Activated gamma-delta T cell treated with Interleukin-2 at 50 U/mL for 16 hours (primary cell): ENCODE data around the gene ALDH1A3.
A peak's percentile ranks its signal among the peaks of the same experiment; 100 is the strongest.
"Not testable (repeated sequence)": the region's sequence is repeated elsewhere in the genome, so short reads cannot be mapped to it uniquely, and the experiment has no call there.

Source experiments
- DNase-seq: peaks from one replicate; pipeline ENCODE4 v3.0.0-alpha.2; 2020

Gene ALDH1A3

DNA sequence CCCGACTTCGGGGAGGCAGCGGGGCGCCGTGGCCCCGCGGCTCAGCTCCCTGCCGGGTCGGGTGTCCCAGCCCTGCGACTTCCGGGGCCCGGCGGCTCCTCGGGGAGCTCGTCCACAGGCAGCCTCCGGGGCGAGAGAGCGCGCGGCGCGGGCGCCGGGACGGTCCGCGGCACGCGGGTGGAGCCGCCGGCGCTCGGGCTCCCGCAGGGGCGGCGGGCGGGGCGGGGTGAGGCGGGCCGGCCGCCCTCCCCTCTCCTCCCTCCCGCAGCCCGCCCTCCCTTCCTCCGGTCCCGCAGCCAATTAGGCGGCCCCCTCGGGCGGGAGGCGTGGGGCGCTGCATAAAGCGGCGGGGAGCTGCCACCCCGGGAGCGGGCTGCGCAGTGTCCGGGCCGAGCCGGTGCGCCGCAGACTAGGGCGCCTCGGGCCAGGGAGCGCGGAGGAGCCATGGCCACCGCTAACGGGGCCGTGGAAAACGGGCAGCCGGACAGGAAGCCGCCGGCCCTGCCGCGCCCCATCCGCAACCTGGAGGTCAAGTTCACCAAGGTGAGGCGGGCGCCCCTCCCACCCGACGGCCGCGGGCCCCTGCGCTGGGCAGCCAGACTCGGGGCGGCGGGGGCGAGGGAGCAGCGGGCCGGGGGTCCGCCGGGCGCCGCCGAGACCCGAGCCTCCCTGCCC lies at the start of gene ALDH1A3:
Gene ALDH1A3, plus strand, starts transcription at position 368 of the 675 bp plus-strand sequence. Its CDS starts 77 bp downstream, at position 445.
- no peak for DNase-seq

DNA sequence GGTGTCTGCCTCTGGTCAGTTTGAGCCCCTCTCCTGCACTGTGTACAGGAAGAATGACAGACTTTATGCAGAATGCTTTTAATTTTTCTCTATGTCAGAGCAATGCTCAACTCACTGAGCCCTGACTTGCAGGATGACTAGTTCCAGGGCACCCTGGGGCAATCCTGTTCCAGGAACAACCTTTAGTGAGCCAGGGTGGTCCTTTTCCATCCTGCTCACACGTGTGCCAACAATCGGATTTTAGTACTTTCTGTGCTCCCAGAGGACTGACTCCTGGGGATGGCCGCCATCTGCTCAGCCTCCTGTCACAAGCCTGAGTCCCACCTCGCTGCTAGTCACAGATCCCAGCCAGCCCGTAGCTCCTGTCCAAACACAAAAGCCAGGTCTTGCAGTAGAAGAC lies 48.2 kb upstream of the ALDH1A3 start:
- no peak for DNase-seq

DNA sequence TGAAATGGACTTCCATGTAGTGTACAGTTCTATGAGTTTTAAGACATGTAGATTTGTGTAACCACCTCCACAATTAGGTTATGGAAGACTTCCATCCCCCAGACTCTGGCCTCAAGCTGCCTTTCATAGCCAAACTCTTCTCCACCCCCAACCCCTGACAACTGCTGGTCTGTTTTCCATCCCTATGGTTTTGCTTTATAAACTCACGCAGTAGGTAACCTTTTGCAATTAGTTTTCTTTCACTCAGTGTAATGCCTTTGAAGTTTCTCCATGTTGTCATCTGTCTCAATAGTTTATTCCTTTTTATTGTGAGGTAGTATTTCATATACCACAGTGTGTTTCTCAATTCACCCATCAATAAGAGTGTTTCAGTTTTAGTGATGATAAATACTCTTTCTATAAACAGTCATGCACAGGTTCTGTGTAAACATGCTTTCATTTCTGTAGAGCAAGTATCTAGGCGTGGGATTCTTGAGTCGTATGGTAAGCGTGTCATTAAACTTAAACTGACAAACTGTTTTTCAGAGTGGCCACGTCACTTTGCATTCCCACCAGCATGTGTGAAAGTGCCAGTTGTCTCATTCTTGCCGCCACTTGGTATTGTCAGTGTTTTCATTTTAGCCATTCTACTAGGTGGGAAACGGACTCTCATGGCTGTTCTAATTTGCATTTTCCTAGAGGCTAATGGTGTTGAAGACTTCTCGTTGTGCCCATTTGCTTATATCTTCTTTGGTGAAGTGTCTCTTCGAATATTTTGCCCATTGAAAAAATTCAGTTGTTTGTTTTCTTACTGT lies 47.3 kb upstream of the ALDH1A3 start:
- DNase-seq, result no peak

DNA sequence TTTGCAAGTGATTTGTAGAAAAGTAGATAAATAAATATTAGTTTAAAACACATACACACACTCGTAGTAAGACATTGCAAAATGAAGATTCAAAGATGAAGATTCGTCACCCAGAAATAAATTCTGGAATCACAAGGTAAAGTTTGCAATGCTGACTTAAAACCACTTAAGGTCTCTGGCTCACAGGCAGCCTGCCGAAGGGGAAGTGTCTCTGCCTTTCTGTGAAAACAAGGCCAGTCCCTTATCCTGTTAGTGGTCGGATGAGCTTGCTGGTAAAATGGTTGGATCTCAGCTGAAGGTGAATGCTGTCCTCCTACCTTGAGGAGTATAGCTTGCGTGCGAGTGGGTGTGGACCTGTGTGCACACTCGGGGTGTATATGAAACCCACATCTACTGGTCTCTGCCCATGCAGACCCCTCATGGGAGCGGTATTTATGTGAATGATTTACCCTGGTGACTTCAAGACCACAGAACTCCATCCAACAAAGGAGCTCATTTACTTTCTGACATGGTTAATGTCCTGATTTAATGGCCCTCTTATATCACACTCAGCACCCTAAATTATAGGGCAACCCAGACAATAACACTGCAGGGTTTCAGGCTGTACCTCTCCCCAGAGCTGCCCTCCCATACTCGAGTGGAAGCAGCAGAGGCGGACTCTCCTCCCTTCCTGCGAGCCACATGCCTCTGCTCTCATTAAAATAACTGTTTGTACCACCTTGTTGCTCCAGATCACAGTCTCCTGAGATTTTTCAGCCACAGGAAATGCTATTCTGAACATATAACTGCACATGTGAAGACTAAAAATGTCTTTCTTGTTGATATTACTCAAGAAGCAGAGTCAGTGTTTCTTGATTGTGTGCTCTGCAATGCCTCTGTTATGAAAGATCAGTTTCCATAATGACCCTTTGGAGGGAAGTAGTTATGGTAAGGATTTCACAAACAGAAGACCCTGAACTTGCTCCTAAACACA lies 45.9 kb upstream of the ALDH1A3 start:
- no peak for DNase-seq

DNA sequence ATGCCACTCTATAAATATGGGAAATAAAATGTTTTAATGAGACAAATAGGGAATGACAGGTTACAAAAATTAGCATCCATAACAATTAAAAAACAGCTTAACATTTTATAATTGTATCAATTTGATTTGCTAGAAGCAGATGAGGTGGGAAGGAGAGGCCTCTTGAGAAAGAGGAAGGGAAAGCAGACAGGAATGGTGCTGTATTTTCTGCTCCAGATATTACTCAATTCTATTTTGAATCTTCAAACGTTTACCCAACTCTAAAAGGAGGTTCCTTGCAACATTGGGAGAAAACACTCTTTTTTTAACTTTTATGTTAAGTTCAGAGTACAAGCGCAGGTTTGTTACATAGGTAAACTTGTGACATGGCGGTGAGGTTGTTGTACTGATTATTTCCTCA lies 44.9 kb upstream of the ALDH1A3 start:
- DNase-seq, result no peak

DNA sequence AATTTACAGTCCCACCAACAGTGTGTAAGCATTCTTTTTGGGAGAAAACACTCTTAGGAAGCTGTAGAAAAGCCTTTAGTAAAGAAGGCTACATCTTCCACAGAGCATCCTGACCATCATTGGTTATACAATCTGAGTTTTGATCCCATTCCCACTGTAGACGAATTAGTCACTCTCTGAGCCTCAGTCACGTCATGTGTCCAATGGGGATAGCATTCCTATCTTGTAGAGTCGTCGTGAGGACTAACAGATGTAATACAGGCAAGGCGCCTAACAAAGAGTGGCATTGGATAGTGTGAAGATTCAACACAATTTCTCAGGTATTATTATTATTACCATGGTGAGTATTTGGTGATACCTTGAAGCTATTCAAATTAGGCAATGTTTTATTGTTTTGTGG lies 44.0 kb upstream of the ALDH1A3 start:
- DNase-seq, result no peak

DNA sequence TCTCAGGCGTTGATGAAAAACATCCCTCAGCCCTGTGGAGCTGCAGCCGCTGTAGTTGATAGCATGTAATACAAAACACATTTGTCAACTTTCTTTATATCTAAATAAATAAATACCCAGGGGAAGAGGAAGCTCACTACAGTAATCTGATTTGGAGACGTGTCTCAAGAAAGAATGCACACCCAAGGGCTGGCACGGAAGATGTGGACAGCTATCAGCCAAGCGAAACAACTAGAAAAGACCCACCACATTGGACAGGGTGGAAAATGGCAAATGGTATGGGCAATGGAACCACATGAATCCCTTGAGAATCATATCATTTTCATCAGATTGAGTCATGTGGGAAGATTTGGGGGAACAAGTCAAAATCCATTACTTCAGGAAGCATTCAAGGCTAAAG lies 43.1 kb upstream of the ALDH1A3 start:
- DNase-seq, result no peak

DNA sequence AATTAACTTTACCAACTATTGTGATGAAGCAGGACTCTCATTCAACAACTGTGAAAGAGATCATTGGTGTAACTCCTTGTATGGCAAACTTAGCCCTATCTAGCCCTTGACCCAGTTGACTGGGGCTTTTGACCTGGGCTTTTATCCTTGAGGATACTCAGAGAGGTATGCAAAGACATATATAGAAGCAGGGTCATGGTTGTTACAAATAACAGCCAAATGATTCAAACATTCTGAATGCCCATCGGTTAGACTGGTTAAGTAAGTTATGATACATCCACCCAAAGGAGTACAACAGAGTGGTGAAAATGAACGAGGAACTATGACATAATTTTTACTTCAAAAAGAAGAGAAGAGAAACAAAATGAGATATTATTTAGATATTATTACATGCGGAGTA lies 38.2 kb upstream of the ALDH1A3 start:
- no peak for DNase-seq

DNA sequence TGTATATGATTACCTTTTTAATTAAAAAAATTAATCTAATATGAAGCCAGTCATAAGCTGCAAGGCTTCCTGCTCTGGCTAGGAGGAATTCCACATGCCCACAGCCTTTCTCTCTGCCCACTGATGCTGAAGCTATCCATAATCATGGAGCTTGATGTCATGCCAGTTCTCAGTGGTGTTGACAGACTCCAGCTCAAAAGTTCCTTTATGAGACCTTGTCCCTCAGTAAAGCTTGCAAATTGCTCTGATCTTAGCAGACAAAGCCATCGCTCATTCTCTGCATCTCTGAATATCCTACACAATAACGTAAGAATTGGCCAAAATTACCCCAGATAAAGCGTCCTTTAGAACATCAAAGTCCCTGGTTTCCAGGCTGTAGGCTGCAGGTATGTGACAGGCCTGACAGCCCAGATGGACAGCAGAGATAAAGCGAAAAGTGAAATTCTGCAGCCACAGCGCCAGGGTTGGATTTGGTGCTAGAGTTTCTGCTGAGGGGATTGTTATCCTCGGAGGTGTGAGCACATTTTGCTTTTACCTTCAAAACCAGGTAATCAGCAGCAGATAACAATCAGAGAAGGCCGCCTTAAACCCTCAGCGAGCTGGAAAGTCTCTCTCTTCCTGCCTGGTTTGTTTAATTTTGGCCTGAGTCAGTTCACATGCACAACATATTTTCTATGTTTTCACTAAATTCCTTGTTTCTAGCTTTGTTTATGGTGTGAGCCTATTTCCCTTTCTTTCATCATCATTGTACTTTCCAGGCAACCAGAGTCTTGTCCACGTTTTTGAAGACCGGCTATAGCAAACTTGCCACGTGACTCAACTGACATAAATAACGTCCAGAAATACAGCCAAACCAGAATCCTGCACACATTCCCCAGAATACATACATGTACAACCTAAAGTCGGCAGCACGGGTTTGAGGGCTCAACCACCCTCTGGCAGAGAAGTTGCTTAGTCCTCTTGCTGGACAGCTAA lies 36.6 kb upstream of the ALDH1A3 start:
- DNase-seq, result no peak

DNA sequence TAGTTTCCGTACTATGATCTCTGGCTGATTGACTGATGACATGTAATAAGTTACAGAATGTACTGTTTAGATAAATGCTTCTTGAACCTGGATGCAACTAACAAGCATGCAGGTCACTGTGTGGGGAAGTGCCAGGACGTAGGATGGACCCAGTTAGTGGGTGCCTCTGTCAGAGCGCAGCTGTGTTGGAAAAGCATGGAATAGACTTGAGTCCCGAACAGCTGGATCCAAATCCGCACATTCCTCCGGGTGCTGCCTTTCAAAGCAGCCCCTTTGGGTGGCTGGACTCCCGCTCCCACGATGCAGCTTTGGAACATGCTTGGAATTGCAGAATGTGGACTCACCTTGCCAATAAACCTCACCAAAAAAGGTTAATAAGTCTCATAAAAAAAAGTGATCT lies 35.5 kb upstream of the ALDH1A3 start:
- no peak for DNase-seq

DNA sequence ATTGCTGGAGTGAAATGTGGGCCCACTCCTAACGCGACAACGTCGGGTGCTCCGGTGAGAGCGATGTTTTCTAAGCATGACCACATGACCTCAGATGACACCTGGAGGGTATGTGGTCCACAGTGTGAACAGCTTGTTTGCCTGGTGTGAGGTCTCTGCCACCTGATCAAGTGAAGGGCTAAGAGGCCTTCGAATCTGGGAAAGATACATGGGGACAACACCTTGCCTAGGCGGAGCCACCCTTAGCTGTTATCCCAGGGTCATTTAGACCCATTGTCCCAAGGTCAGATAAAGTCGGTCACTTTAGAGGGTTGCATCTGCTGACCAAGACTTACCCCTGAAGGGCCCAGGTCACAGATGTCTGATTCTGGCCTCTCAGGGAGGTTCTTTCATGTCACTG lies 34.9 kb upstream of the ALDH1A3 start:
- no peak for DNase-seq

DNA sequence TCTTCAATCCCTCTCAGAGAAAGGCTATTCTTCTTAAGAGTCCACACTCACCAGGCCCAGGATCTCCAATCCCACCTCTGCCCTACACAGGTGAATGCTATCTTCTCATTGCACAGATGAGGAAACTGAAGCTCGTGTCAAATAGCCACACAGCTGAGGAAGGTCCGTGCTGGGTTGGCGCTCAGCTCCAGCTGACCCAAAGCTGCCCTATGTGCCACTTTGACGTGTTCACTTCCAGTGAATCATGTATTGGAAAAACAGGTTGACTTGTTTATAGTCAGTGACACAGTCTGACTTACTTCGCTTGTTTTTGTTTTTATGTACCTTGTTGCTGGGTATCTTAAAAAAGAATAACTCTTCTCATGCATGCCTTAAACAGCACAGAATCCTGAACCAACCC lies 32.4 kb upstream of the ALDH1A3 start:
- DNase-seq, result no peak

DNA sequence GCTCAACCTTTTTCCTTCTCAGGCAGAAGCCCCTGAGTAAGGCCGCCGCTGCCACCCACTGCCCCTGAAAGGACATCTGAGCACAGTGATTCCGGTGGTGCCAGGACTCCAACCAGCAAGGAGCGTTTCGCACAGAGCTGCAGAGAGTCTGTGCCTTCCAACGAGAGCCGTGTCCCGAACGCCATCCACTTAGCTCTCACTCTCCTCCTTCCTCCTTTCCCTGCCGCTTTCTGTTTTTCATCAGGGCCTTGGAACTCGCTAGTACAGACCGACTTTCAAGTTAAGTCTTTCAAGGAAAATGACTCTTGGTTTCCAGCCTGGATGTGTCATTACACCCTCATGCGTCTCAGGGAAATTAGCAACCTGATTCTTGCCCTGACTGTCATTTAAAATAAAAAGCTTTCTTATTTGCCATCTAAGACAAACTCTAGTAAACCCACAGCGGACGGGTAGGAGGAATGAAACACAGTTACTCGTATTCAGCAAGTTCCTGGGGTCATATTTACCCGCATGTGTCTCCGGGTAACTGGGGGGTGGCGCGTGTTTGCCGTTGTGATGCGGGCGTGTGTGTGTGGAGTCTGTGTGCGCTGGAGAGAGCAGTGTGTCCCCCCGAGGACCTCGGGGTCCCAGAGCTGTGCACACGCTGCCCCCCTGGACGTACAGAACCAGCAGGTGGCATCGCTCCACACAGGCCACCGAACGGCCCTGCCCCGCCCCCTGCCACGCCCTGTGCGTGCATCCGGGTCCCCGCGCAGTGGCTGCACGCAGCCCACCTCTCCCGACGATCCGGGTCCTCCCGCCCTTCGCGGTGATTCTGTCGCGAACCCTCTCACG lies 30.4 kb upstream of the ALDH1A3 start:
- DNase-seq, result peak; percentile 46

DNA sequence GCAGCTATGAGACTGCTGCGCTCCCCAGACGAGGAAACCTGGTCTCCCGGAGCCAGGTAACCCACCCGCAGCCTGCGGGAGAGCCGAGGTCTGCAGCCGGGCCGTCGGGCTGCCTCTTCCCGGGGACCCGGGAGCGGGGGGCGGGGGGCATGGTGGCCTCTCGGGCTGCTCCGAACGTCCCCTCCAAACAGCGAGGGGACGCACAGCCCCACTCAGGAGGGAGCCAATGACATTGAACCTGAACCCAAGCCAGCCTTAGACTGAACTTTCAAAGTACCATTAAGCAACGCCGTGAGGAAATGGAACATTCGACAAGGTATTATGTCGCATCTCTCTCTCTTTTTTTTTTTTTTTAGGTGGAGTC lies 29.8 kb upstream of the ALDH1A3 start:
- no peak for DNase-seq

DNA sequence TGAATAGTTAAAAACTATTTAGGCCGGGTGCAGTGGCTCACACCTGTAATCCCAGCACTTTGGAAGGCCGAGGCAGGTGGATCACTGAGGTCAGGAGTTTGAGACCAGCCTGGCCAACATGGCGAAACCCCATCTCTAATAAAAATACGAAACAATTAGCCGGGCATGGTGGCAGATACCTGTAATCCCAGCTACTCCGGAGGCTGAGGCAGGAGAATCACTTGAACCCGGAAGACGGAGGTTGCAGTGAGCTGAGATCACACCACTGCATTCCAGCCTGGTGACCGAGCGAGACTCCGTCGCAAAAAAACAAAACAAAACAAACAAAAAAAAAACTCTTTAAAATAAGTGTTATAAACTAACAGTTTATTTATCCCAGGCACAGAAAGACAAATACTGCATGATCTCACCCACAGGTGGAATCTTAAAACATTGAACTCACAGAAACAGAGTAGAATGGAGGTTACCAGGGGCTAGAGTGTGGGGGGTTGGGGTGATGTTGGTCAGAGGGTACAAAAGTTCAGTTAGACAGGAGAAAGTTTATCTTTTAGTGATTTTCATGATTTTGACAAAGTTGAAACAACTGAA lies 28.1 kb upstream of the ALDH1A3 start:
- DNase-seq, result not testable (repeated sequence)

DNA sequence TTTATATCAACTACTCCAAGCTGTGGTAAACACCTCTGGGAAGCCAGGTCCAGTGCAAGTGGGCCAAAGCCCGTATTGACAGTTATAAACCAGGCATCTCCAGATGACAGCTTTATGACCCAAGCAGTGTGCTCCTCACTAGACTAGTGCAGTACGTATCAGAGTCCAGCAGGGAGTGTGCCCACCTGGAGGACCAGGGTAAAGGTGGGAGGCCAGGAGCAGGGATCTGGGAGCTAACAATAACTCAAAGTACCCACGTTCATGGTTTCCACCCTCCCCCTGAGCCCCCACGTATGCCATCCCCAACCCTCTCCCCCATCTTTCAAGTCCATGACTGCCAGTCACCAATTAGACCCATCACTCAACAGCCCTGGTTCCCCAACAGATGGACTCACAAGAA lies 27.0 kb upstream of the ALDH1A3 start:
- DNase-seq, result no peak

DNA sequence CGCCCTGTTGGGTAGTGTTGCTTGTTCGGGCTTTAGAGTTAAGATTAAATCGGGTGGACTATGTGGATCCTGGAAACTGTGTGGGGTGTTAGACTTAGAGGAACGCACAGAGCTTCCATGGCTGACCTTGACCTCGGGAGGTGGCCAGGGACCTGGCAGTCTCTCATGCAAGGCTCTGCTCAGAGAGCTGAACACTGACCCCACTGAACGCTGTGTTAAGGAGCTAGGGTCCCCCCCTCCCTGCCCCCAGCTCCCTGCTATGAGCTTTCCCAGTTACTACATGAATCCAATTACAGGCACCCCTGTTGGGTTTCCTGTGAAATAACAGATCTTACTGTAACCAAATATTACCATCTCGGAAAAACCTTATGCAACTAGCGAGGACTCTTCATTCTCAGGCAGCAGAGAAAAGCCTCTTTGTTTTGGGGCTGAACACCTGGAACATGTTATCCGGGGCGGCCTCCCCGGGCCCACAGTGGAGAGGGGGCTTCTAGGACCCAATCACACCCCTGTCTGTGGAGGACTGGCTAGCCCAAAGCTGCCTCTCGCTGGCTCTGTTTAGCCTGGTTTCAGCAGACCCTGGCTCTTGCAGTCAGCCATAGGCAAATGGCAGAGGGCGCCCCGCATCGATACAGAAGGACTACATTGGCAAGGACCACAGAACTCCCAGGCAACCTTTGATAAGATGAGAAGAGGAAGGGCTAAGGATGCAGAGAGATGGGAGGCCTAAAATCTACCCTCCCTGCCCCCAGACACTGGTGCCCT lies 25.8 kb upstream of the ALDH1A3 start:
- DNase-seq, result no peak

DNA sequence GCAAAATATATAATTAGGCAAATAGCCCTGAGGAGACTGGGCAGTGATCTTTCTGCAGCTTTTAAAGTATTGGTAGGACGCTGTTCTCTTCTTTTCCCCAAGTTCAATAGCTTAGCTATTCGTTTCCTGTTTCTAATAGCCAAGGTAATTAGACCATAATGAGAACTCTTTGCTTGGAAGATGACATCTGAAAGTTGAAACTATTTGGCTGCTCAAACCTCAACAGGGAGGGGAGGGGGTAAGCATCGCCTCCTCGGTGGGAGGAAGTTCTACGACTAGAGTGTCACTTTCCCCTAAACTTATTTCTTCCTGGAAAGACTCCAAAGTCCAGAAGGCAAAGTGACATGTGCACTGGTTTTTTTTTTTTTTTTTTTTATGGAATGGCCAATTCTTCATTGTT lies 22.8 kb upstream of the ALDH1A3 start:
- no peak for DNase-seq

DNA sequence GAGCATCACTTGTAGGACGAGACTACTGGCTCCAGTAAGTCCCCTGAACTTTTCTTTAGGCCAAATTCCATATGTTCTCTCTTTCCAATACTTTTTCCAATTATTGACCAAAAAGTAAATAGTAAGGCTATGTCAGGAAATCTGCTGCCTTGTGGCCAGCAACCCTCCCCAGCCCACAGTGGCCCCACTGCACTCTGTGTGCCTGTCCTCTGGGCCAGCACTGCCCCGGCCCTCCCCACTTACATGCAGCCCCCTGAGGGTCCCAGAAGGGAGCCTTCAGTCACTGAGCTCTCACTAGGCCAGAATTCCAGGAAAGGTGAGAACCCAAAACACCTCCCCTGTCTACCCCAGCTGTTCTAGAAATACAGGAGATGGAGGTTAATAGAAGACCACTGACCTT lies 21.3 kb upstream of the ALDH1A3 start:
- no peak for DNase-seq
